GM12878 (cell line): ENCODE measurements around the gene UQCC5. TPM values are rescaled to one million over a fixed set of nuclear protein-coding genes. Genes with fewer than 3 reads are reported as not detected.
A peak's percentile ranks its signal among the peaks of the same experiment; 100 is the strongest.

Source experiments
- BACH1 ChIP-seq: fragments of 450-650 bp; IDR thresholded peaks from 2 replicates; pipeline ENCODE4 v1.6.1; 2017; ENCODE audit warnings: mild to moderate bottlenecking, borderline replicate concordance
- CBX3 ChIP-seq: fragments of 200-600 bp; sonication (generic); IDR thresholded peaks from 2 replicates; pipeline ENCODE4 v1.6.1; 2016; ENCODE audit warnings: low read depth, borderline replicate concordance
- CBX5 ChIP-seq: sonication (generic); IDR thresholded peaks from 2 replicates; pipeline ENCODE4 v1.6.1; 2016; ENCODE audit warnings: low read depth, moderate library complexity, mild to moderate bottlenecking, inconsistent platforms
- CTCF ChIP-seq, 3 experiments: IDR thresholded peaks in 2 of 3; conservative IDR thresholded peaks in 1 of 3; 2 replicates each; pipeline ENCODE4 v1.5.1; 2011; ENCODE audit warnings: low read depth in 3 of 3, low read length in 3 of 3, mild to moderate bottlenecking in 3 of 3, control low read depth in 2 of 3, moderate library complexity in 2 of 3, inconsistent platforms in 1 of 3, mixed read lengths in 1 of 3; ENCODE audit not compliant: control insufficient read depth in 2 of 3, insufficient read depth in 1 of 3; ENCODE audit errors: extremely low read depth in 1 of 3
- DPF2 ChIP-seq: fragments of 450-650 bp; IDR thresholded peaks from 2 replicates; pipeline ENCODE4 v1.6.1; 2017; ENCODE audit warnings: mild to moderate bottlenecking
- E4F1 ChIP-seq: fragments of 450-650 bp; IDR thresholded peaks from 2 replicates; pipeline ENCODE4 v1.6.1; 2018; ENCODE audit warnings: borderline replicate concordance, mild to moderate bottlenecking; ENCODE audit not compliant: partially characterized antibody
- ELK1 ChIP-seq: IDR thresholded peaks from 2 replicates; pipeline ENCODE4 v1.6.1; 2012; ENCODE audit warnings: low read depth, low read length, improper control_type of control experiment
- ETV6 ChIP-seq, 2 experiments: fragments of 450-650 bp in 1 of 2; IDR thresholded peaks in 1 of 2; conservative IDR thresholded peaks in 1 of 2; 2 replicates each; pipeline ENCODE4 v1.6.1; 2014; ENCODE audit warnings: antibody characterized with exemption in 1 of 2, borderline replicate concordance in 1 of 2, low read depth in 1 of 2, mild to moderate bottlenecking in 1 of 2, moderate library complexity in 1 of 2
- HDAC2 ChIP-seq: fragments of 200-600 bp; sonication (generic); IDR thresholded peaks from 2 replicates; pipeline ENCODE4 v1.6.1; 2017
- IKZF2 ChIP-seq, 2 experiments: fragments of 450-650 bp; IDR thresholded peaks; 2 replicates each; pipeline ENCODE4 v1.6.1; 2017; ENCODE audit warnings: mild to moderate bottlenecking in 2 of 2, moderate library complexity in 2 of 2
- IRF3 ChIP-seq: fragments of 450-650 bp; IDR thresholded peaks from 2 replicates; pipeline ENCODE4 v1.6.1; 2014; ENCODE audit warnings: mild to moderate bottlenecking
- PAX5 ChIP-seq: IDR thresholded peaks from 2 replicates; pipeline ENCODE4 v1.6.1; 2011; ENCODE audit warnings: low read depth, low read length, borderline replicate concordance
- POLR2AphosphoS2 ChIP-seq: IDR thresholded peaks from 2 replicates; pipeline ENCODE4 v1.6.1; 2011; ENCODE audit warnings: low read depth, mild to moderate bottlenecking, low read length, improper control_type of control experiment, moderate library complexity
- RAD21 ChIP-seq: IDR thresholded peaks from 2 replicates; pipeline ENCODE4 v1.6.1; 2011; ENCODE audit warnings: mild to moderate bottlenecking, low read depth, low read length, moderate library complexity; ENCODE audit not compliant: insufficient read depth
- RBBP5 ChIP-seq: fragments of 200-600 bp; sonication (generic); conservative IDR thresholded peaks from 2 replicates; pipeline ENCODE4 v1.6.1; 2016
- SP1 ChIP-seq: IDR thresholded peaks from one replicate; pipeline ENCODE4 v1.6.1; 2011; ENCODE audit warnings: low read depth, low read length
- SREBF2 ChIP-seq: IDR thresholded peaks from 2 replicates; pipeline ENCODE4 v1.6.1; 2012; ENCODE audit warnings: mild to moderate bottlenecking, low read length
- STAT3 ChIP-seq: IDR thresholded peaks from 2 replicates; pipeline ENCODE4 v1.6.1; 2011; ENCODE audit warnings: low read depth, low read length, improper control_type of control experiment
- TAF1 ChIP-seq: IDR thresholded peaks from 2 replicates; pipeline ENCODE4 v1.6.1; 2011; ENCODE audit warnings: mild to moderate bottlenecking, low read depth, low read length, borderline replicate concordance
- USF1 ChIP-seq: IDR thresholded peaks from 2 replicates; pipeline ENCODE4 v1.6.1; 2011; ENCODE audit warnings: borderline replicate concordance, low read depth, mild to moderate bottlenecking, moderate library complexity, mixed read lengths, low read length; ENCODE audit not compliant: insufficient read depth; ENCODE audit errors: extremely low read length
- ZNF217 ChIP-seq: fragments of 450-650 bp; IDR thresholded peaks from 2 replicates; pipeline ENCODE4 v1.6.1; 2017; ENCODE audit warnings: antibody characterized with exemption, mild to moderate bottlenecking
- ZNF274 ChIP-seq: IDR thresholded peaks from one replicate; pipeline ENCODE4 v1.8.0; 2011; ENCODE audit not compliant: insufficient read length, insufficient read depth
- polyA plus RNA-seq, 11 experiments: library from polyadenylated mRNA; depleted of rRNA in 4 of 11; unstranded in 6 of 11; stranded (reverse) in 5 of 11; fragments of >200 nt; fragmentation: Nextera tagmentation in 4 of 11; fragmentation: Illumina TruSeq in 1 of 11; extraction: Ambion mirVana in 4 of 11; extraction: Trizol in 1 of 11; gene quantifications; 1 replicate in 1 of 11; 2 replicates in 10 of 11; pipeline versions ENCODE4 v1.2.1 to v1.2.3, GENCODE V29; 2011 to 2016; ENCODE audit warnings: inconsistent platforms in 2 of 11, missing spikeins in 2 of 11, low read depth in 1 of 11
- total RNA-seq, 4 experiments: library from RNA; depleted of rRNA in 3 of 4; stranded (reverse); fragments of >200 nt in 3 of 4; fragmentation: Illumina TruSeq in 1 of 4; extraction: Trizol in 1 of 4; gene quantifications; 2 replicates each; pipeline versions ENCODE4 v1.2.1 to v1.2.3, GENCODE V29; 2013 to 2021

Gene UQCC5
- total and polyA plus RNA-seq, 10 of the 15 experiments (the other 5 are each of a cell fraction or from before 2014, with no cell fraction given) = 15.1 to 84.8 (median 28.0) TPM

GRCh38 chr3:52533623-52534280 lies 2.7 kb upstream of the UQCC5 start, which contains the start of gene NT5DC2 (continued):
- no peak for TF ChIP-seq USF1
- TF ChIP-seq POLR2AphosphoS2 = no peak
- TF ChIP-seq HDAC2 = no peak
- TF ChIP-seq IRF3 = no peak
- TF ChIP-seq CBX5 = no peak
- no peak for TF ChIP-seq PAX5
- no peak for TF ChIP-seq ELK1
- TF ChIP-seq DPF2 = no peak
- TF ChIP-seq CTCF (IDR thresholded peaks at IDR 0.05 in 2 of 3, conservative IDR thresholded peaks at IDR 0.05 in 1 of 3; ENCODE audit: control insufficient read depth in 2 of 3, extremely low read depth in 1 of 3, insufficient read depth in 1 of 3, low read depth in 3 of 3, low read length in 3 of 3) = peak in 1 of 3 experiments; percentile 29; a peak in 2 of 6 replicates
- no peak for TF ChIP-seq ZNF217
- no peak for TF ChIP-seq STAT3
- TF ChIP-seq SP1 = peak; percentile 65
- TF ChIP-seq TAF1 = peak; percentile 29; the same call in 1 of the 2 replicates
- no peak for TF ChIP-seq IKZF2 (IDR thresholded peaks at IDR 0.05)
- no peak for TF ChIP-seq SREBF2
- no peak for TF ChIP-seq E4F1
- no peak for TF ChIP-seq RBBP5
- no peak for TF ChIP-seq RAD21
- no peak for TF ChIP-seq ZNF274
- no peak for TF ChIP-seq BACH1
- TF ChIP-seq ETV6 (conservative IDR thresholded peaks at IDR 0.05 in 1 of 2, IDR thresholded peaks at IDR 0.05 in 1 of 2; ENCODE audit: borderline replicate concordance in 1 of 2, low read depth in 1 of 2) = no peak
- no peak for TF ChIP-seq CBX3
